ENCODE data around the gene CLCN3. TPM values are rescaled to one million over a fixed set of nuclear protein-coding genes. Genes with fewer than 3 reads are reported as not detected.

CLCN3 gene
- total and polyA plus RNA-seq, 4 donors, result 9.5 to 58.6 (median 22.5) TPM

DNA sequence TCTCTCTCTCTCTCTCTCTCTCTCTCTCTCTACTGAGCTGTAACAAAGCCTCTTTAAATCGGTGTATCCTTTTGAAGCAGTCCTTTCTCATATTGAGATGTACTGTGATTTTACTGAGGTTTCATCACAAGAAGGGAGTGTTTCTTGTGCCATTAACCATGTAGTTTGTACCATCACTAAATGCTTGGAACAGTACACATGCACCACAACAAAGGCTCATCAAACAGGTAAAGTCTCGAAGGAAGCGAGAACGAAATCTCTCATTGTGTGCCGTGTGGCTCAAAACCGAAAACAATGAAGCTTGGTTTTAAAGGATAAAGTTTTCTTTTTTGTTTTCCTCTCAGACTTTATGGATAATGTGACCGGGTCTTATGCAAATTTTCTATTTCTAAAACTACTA lies 100.2 kb downstream of the CLCN3 start:
- 97% methylated on average over 7 of the region's 7 CpGs for WGBS
- no peak for TF ChIP-seq FOXA2 (IDR thresholded peaks at IDR 0.05)
- TF ChIP-seq NR2F2 (IDR thresholded peaks at IDR 0.05), result no peak

DNA sequence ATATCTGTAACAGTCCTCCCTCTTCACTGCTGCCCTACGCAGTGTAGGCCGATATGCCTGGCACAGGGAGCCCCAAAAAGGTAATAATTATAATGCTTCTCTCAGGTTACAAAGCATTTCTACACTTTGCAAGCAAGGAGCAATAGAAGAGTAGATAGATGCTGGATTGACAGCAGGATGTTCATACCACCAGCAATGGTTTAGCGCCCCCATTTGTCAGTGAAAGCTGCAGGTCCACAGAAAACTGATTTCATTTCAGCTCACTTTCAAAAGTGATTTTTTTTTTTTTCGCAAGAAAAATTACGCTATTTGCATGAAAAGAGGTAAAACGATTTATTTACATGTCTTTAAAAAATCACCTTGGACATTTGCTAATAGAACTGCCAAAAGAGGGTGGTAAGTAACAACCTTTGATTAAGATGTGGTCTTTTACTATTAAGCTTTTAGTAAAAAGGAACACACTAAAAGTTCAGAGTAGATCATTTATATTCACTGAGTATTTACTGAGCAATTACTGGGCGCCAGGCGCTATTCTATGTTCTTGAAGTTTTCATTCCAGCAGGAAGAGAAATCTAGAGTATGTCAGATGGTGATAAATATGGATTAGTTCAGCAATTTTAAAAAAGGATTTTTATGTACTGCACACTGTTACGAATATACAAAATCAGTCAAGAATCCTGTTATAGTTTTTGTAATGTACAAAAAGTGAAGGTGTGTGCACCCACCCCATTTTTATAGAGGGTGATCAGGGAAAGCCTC lies 103.0 kb downstream of the CLCN3 start:
- Histone ChIP-seq H3K27ac (ENCODE audit: low read depth in 1 of 2, low read length in 2 of 2) (no peak overlapping the region), H3K4me1 (ENCODE audit: control insufficient read depth in 4 of 4, insufficient read depth in 4 of 4, low read length in 3 of 4) (no peaks in the 10 kb centered on the region), H3K4me3 (ENCODE audit: low read depth in 1 of 3, low read length in 3 of 3) (no peak overlapping the region), H3K9me3 (ENCODE audit: control insufficient read depth in 4 of 4, low read length in 3 of 4) (no peaks in the 10 kb centered on the region), H3K36me3 (ENCODE audit: control insufficient read depth in 4 of 4, insufficient read depth in 3 of 4, low read depth in 1 of 4, low read length in 3 of 4) (peaks cover 2 to 11% (median 3%) of the 10 kb centered on the region in 4 donors), H3K27me3 (ENCODE audit: control insufficient read depth in 4 of 4, insufficient read depth in 4 of 4, low read length in 3 of 4) (no peaks in the 10 kb centered on the region), H3K9ac (ENCODE audit: low read depth in 1 of 2, low read length in 2 of 2) (no peak overlapping the region)
- DNase-seq (ENCODE audit: low spot score), result no peak
- WGBS, result 87% methylated on average over 9 of the region's 9 CpGs
- peak; percentile 65 to 70 for TF ChIP-seq RAD21 (IDR thresholded peaks at IDR 0.05)
- TF ChIP-seq, protein P1, sequence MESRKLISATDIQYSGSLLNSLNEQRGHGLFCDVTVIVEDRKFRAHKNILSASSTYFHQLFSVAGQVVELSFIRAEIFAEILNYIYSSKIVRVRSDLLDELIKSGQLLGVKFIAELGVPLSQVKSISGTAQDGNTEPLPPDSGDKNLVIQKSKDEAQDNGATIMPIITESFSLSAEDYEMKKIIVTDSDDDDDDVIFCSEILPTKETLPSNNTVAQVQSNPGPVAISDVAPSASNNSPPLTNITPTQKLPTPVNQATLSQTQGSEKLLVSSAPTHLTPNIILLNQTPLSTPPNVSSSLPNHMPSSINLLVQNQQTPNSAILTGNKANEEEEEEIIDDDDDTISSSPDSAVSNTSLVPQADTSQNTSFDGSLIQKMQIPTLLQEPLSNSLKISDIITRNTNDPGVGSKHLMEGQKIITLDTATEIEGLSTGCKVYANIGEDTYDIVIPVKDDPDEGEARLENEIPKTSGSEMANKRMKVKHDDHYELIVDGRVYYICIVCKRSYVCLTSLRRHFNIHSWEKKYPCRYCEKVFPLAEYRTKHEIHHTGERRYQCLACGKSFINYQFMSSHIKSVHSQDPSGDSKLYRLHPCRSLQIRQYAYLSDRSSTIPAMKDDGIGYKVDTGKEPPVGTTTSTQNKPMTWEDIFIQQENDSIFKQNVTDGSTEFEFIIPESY (IDR thresholded peaks at IDR 0.05), result no peak
- no peak for TF ChIP-seq GABPA (IDR thresholded peaks at IDR 0.05 in 1 of 2, conservative IDR thresholded peaks at IDR 0.05 in 1 of 2)
- no peak for TF ChIP-seq HNF4A (conservative IDR thresholded peaks at IDR 0.05)
- TF ChIP-seq, protein P2, sequence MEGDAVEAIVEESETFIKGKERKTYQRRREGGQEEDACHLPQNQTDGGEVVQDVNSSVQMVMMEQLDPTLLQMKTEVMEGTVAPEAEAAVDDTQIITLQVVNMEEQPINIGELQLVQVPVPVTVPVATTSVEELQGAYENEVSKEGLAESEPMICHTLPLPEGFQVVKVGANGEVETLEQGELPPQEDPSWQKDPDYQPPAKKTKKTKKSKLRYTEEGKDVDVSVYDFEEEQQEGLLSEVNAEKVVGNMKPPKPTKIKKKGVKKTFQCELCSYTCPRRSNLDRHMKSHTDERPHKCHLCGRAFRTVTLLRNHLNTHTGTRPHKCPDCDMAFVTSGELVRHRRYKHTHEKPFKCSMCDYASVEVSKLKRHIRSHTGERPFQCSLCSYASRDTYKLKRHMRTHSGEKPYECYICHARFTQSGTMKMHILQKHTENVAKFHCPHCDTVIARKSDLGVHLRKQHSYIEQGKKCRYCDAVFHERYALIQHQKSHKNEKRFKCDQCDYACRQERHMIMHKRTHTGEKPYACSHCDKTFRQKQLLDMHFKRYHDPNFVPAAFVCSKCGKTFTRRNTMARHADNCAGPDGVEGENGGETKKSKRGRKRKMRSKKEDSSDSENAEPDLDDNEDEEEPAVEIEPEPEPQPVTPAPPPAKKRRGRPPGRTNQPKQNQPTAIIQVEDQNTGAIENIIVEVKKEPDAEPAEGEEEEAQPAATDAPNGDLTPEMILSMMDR (IDR thresholded peaks at IDR 0.05; ENCODE audit: low read depth, low read length, missing input control), result peak; percentile 22
- no peak for TF ChIP-seq SP1 (IDR thresholded peaks at IDR 0.05)
- no peak for TF ChIP-seq HNF4G (IDR thresholded peaks at IDR 0.05)

More for the DNA sequence above, 100.2 kb downstream of the CLCN3 start:
- Histone ChIP-seq H3K36me3 (ENCODE audit: control insufficient read depth in 4 of 4, insufficient read depth in 3 of 4, low read depth in 1 of 4, low read length in 3 of 4) (peaks cover 0 to 14% (median 2%) of the 10 kb centered on the region in 4 donors), H3K27ac (ENCODE audit: low read depth in 1 of 2, low read length in 2 of 2) (no peak overlapping the region), H3K4me3 (ENCODE audit: low read depth in 1 of 3, low read length in 3 of 3) (no peak overlapping the region), H3K9me3 (ENCODE audit: control insufficient read depth in 4 of 4, low read length in 3 of 4) (no peaks in the 10 kb centered on the region), H3K4me1 (ENCODE audit: control insufficient read depth in 4 of 4, insufficient read depth in 4 of 4, low read length in 3 of 4) (no peaks in the 10 kb centered on the region), H3K9ac (ENCODE audit: low read depth in 1 of 2, low read length in 2 of 2) (no peak overlapping the region), H3K27me3 (ENCODE audit: control insufficient read depth in 4 of 4, insufficient read depth in 4 of 4, low read length in 3 of 4) (no peaks in the 10 kb centered on the region)
- no peak for DNase-seq (ENCODE audit: low spot score)

DNA sequence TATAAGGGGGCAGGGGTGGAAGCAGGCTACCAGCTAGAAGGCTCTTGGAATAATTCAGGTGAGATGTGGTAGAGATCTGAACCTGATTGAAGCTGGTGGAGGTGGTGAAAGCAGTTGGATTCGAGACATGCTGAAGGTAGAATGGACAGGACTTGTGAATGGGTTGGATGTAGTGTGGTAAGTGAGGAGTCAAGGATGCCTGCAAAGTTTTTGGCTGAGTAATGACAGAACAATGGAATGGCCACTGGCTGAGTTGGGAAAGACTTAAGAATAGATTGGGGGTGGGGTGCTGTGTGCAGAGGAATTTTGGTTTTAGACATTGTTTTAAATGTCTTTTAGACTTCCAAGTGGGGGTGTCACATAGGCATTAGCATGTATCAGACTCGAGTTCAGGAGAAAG lies 103.9 kb downstream of the CLCN3 start:
- no peak overlapping the region for H3K9ac ChIP-seq (ENCODE audit: low read depth in 1 of 2, low read length in 2 of 2)
- H3K9me3 ChIP-seq (ENCODE audit: control insufficient read depth in 4 of 4, low read length in 3 of 4), result no peaks in the 10 kb centered on the region
- H3K4me1 ChIP-seq (ENCODE audit: control insufficient read depth in 4 of 4, insufficient read depth in 4 of 4, low read length in 3 of 4), result no peaks in the 10 kb centered on the region
- H3K27ac ChIP-seq (ENCODE audit: low read depth in 1 of 2, low read length in 2 of 2), result no peak overlapping the region
- H3K36me3 ChIP-seq (ENCODE audit: control insufficient read depth in 4 of 4, insufficient read depth in 3 of 4, low read depth in 1 of 4, low read length in 3 of 4), result peaks cover 2 to 15% (median 3%) of the 10 kb centered on the region in 4 donors
- WGBS, result 86% methylated on average over 2 of the region's 2 CpGs
- no peaks in the 10 kb centered on the region for H3K27me3 ChIP-seq (ENCODE audit: control insufficient read depth in 4 of 4, insufficient read depth in 4 of 4, low read length in 3 of 4)
- H3K4me3 ChIP-seq (ENCODE audit: low read depth in 1 of 3, low read length in 3 of 3), result no peak overlapping the region
- DNase-seq (ENCODE audit: low spot score), result no peak
- TF ChIP-seq FOXA1 (IDR thresholded peaks at IDR 0.05) (no peak), HNF4A (conservative IDR thresholded peaks at IDR 0.05) (no peak), YY1 (IDR thresholded peaks at IDR 0.05) (no peak), GABPA (IDR thresholded peaks at IDR 0.05 in 1 of 2, conservative IDR thresholded peaks at IDR 0.05 in 1 of 2) (no peak), TAF1 (conservative IDR thresholded peaks at IDR 0.05) (no peak), FOXA2 (IDR thresholded peaks at IDR 0.05) (no peak), SP1 (IDR thresholded peaks at IDR 0.05) (no peak)
- TF ChIP-seq, protein P1 (IDR thresholded peaks at IDR 0.05), result no peak
